Tibial nerve (tissue), 3 donors: ENCODE results near the gene NFE2L1.

Experiments used
- CTCF ChIP-seq, 5 experiments: fragments of 200-600 bp in 3 of 5; fragments of 450-650 bp in 2 of 5; sonication (generic) in 3 of 5; IDR thresholded peaks; one replicate each; pipeline ENCODE4 v1.5.1; 2016 to 2019; ENCODE audit warnings: antibody characterized with exemption in 5 of 5, mild to moderate bottlenecking in 3 of 5, moderate library complexity in 2 of 5
- POLR2A ChIP-seq, 2 donors: fragments of 450-650 bp; IDR thresholded peaks; one replicate each; pipeline ENCODE4 v1.6.1; 2017; ENCODE audit warnings: antibody characterized with exemption in 2 of 2, mild to moderate bottlenecking in 2 of 2, moderate library complexity in 2 of 2

- no peak for TF ChIP-seq CTCF (IDR thresholded peaks at IDR 0.05)
- TF ChIP-seq POLR2A (IDR thresholded peaks at IDR 0.05) = no peak
These were observed 47.5 kb downstream of the NFE2L1 start for GRCh38 chr17:48095611-48096010.
